Natural killer cell (primary cell): ENCODE measurements around the gene CHCHD3. TPM values are rescaled to one million over a fixed set of nuclear protein-coding genes. Genes with fewer than 3 reads are reported as not detected.
A peak's percentile ranks its signal among the peaks of the same experiment; 100 is the strongest.

Experiments used
- ATAC-seq, 3 donors: fragments of 150-1000 bp in 2 of 3; fragments of 200-7000 bp in 1 of 3; cut with Tn5 transposase; 1 replicate in 1 of 3; 2 replicates in 2 of 3; pipeline ENCODE4 v1.10.0; 2021; ENCODE audit warnings: mild to moderate bottlenecking in 2 of 3, moderate library complexity in 2 of 3
- DNase-seq, 2 donors: peaks; one replicate each; pipeline versions ENCODE4 v3.0.0 to v3.0.0-alpha.2; 2013 to 2021; ENCODE audit warnings: mixed read lengths in 1 of 2
- H3K27ac ChIP-seq: one replicate; pipeline ENCODE4 v1.5.1; 2013; ENCODE audit warnings: mild to moderate bottlenecking, low read length
- H3K27me3 ChIP-seq: one replicate; pipeline ENCODE4 v1.6.1; 2013; ENCODE audit warnings: low read length; ENCODE audit not compliant: control insufficient read depth, insufficient read depth
- H3K36me3 ChIP-seq: one replicate; pipeline ENCODE4 v1.6.1; 2013; ENCODE audit warnings: low read length; ENCODE audit not compliant: control insufficient read depth, insufficient read depth
- H3K4me1 ChIP-seq: one replicate; pipeline ENCODE4 v1.6.1; 2013; ENCODE audit warnings: low read length; ENCODE audit not compliant: control insufficient read depth, insufficient read depth
- H3K4me3 ChIP-seq: one replicate; pipeline ENCODE4 v1.5.1; 2013; ENCODE audit warnings: low read length
- H3K9me3 ChIP-seq: one replicate; pipeline ENCODE4 v1.6.1; 2013; ENCODE audit warnings: low read length; ENCODE audit not compliant: control insufficient read depth, insufficient read depth
- H3K27ac Mint-ChIP-seq, 2 donors: one replicate each; pipeline ENCODE4 v1.8.0; 2022; ENCODE audit warnings: mild to moderate bottlenecking in 2 of 2, mixed read lengths in 2 of 2, moderate library complexity in 1 of 2
- H3K27me3 Mint-ChIP-seq, 2 donors: one replicate each; pipeline ENCODE4 v1.8.0; 2022; ENCODE audit warnings: low read depth in 2 of 2, mixed read lengths in 2 of 2
- H3K36me3 Mint-ChIP-seq: one replicate; pipeline ENCODE4 v1.8.0; 2022; ENCODE audit warnings: mixed read lengths
- H3K4me1 Mint-ChIP-seq, 2 donors: one replicate each; pipeline ENCODE4 v1.8.0; 2022; ENCODE audit warnings: mixed read lengths in 2 of 2
- H3K4me3 Mint-ChIP-seq: one replicate; pipeline ENCODE4 v1.8.0; 2022; ENCODE audit warnings: mild to moderate bottlenecking, moderate library complexity, mixed read lengths
- H3K9me3 Mint-ChIP-seq, 2 donors: one replicate each; pipeline ENCODE4 v1.8.0; 2022; ENCODE audit warnings: mixed read lengths in 2 of 2
- WGBS: methylation state at CpG from one replicate; pipeline ENCODE4 v1.1.7; 2013; ENCODE audit warnings: missing lambda C conversion rate; ENCODE audit not compliant: insufficient coverage; 5-methylcytosine and 5-hydroxymethylcytosine counted together
- intact Hi-C: fragments of 100-400 bp; cut with micrococcal nuclease; formaldehyde crosslinking; loops from one replicate; pipeline ENCODE4 v1.14.2; 2022
- total RNA-seq, 4 donors: library from RNA; stranded (reverse); fragments of 120-200 nt in 1 of 4; gene quantifications; one replicate each; pipeline versions ENCODE4 v1.2.3 to v1.2.4, GENCODE V29; 2013 to 2022
- TF ChIP-seq, protein P1 (sequence below): fragments of 200-600 bp; IDR thresholded peaks from one replicate; pipeline ENCODE4 v1.8.0; 2022; ENCODE audit warnings: antibody characterized with exemption

The CHCHD3 gene
- total RNA-seq, 3 donors from 2014 or later (not counting 1 experiment from before 2014, with no cell fraction given), result 35.2 to 41.0 (median 35.9) TPM

DNA sequence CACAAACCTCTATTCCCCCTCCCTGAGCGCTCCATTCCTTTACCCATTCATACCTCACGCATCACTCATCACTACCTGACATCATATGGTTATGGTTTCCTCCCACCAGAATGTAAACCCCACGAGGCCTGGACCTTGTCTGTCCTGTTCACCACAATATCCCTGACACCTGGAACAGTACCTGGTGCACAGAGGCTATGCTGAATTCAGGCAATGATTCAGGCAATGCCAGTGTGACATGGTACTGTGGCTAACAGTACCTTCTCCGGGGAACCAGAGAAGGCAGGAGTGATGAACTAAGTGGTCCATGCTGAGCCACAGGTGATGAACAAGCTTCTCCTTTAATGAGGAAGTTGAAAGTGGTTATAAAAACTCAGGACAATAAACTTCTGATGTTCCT, 303.1 kb downstream of the CHCHD3 start:
- no peak for ATAC-seq
- no peaks in the 10 kb centered on the region for H3K9me3 Mint-ChIP-seq
- Histone ChIP-seq H3K4me1 (no peaks in the 10 kb centered on the region), H3K4me3 (no peak overlapping the region), H3K36me3 (no peaks in the 10 kb centered on the region), H3K27ac (no peak overlapping the region), H3K27me3 (no peaks in the 10 kb centered on the region), H3K9me3 (no peaks in the 10 kb centered on the region)
- peaks cover 10 to 24% of the 10 kb centered on the region in 2 donors for H3K4me1 Mint-ChIP-seq
- intact Hi-C loops, result no loop called here
- 66% methylated on average over 4 of the region's 4 CpGs for WGBS
- peaks cover 5% of the 10 kb centered on the region for H3K36me3 Mint-ChIP-seq
- peaks cover 0 to 5% of the 10 kb centered on the region in 2 donors for H3K27me3 Mint-ChIP-seq
- peak overlapping the region; percentile 17 for H3K4me3 Mint-ChIP-seq
- no peak for DNase-seq
- TF ChIP-seq, protein P1, sequence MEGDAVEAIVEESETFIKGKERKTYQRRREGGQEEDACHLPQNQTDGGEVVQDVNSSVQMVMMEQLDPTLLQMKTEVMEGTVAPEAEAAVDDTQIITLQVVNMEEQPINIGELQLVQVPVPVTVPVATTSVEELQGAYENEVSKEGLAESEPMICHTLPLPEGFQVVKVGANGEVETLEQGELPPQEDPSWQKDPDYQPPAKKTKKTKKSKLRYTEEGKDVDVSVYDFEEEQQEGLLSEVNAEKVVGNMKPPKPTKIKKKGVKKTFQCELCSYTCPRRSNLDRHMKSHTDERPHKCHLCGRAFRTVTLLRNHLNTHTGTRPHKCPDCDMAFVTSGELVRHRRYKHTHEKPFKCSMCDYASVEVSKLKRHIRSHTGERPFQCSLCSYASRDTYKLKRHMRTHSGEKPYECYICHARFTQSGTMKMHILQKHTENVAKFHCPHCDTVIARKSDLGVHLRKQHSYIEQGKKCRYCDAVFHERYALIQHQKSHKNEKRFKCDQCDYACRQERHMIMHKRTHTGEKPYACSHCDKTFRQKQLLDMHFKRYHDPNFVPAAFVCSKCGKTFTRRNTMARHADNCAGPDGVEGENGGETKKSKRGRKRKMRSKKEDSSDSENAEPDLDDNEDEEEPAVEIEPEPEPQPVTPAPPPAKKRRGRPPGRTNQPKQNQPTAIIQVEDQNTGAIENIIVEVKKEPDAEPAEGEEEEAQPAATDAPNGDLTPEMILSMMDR, result no peak
- no peak overlapping the region for H3K27ac Mint-ChIP-seq

DNA sequence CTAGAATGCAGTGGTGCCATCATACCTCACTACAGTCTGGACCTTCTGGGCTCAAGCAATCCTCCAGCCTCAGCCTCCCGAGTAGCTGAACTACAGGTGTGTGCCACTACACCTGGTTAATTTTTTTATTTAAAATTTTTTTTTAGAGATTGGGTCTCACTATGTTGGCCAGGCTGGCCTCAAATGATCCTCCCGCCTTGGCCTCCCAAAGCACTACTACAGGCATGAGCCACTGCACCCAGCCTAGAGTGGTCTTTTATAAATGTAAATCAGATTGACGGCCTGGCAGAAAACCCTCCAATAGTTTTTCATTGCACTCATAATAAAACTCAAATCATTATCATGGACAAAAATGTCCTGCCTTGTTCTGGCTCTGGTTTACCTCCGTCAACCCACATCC, 303.9 kb downstream of the CHCHD3 start:
- DNase-seq (no peak), ATAC-seq (peak in 1 of 3 donors; percentile 8)
- Histone ChIP-seq H3K36me3 (no peaks in the 10 kb centered on the region), H3K27me3 (no peaks in the 10 kb centered on the region), H3K27ac (no peak overlapping the region), H3K4me3 (no peak overlapping the region), H3K9me3 (no peaks in the 10 kb centered on the region), H3K4me1 (no peaks in the 10 kb centered on the region)
- Mint-ChIP-seq H3K27ac (no peak overlapping the region), H3K9me3 (no peaks in the 10 kb centered on the region), H3K4me3 (peak overlapping the region; percentile 43), H3K27me3 (peaks cover 0 to 5% of the 10 kb centered on the region in 2 donors), H3K36me3 (no peaks in the 10 kb centered on the region), H3K4me1 (peaks cover 10 to 24% of the 10 kb centered on the region in 2 donors)
- TF ChIP-seq, protein P1, result no peak
- intact Hi-C loops, result no loop called here
- 100% methylated on average over 3 of the region's 4 CpGs for WGBS

DNA sequence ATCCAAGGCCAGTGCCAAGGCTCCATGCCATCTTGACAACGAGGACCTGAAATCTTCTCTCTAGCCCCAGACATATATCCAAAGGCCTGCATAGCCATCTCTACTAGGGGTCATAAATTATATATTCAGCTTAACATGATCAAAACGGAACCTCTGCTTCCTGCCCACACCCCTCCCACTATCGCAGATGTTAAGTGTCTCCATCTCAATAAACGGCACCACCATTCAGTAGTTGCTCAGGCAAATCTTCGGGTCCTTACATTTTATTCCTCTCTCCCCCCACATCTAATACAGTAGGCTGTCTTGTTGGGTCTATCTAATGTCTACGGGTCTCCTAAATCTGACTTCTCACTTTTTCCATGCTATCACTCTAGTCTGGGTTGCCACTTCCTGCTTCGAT, 304.5 kb downstream of the CHCHD3 start:
- Mint-ChIP-seq H3K9me3 (no peaks in the 10 kb centered on the region), H3K27ac (no peak overlapping the region), H3K36me3 (no peaks in the 10 kb centered on the region), H3K27me3 (peaks cover 0 to 5% of the 10 kb centered on the region in 2 donors), H3K4me1 (peaks cover 10 to 24% of the 10 kb centered on the region in 2 donors), H3K4me3 (peak overlapping the region; percentile 43)
- WGBS, result 27% methylated on average over 7 of the region's 7 CpGs
- Histone ChIP-seq H3K9me3 (no peaks in the 10 kb centered on the region), H3K4me3 (no peak overlapping the region), H3K27ac (no peak overlapping the region), H3K4me1 (no peaks in the 10 kb centered on the region), H3K27me3 (no peaks in the 10 kb centered on the region), H3K36me3 (no peaks in the 10 kb centered on the region)
- TF ChIP-seq, protein P1, result no peak
- DNase-seq, result no peak
- peak in 1 of 3 donors; percentile 45 for ATAC-seq
- intact Hi-C loops, result no loop called here

DNA sequence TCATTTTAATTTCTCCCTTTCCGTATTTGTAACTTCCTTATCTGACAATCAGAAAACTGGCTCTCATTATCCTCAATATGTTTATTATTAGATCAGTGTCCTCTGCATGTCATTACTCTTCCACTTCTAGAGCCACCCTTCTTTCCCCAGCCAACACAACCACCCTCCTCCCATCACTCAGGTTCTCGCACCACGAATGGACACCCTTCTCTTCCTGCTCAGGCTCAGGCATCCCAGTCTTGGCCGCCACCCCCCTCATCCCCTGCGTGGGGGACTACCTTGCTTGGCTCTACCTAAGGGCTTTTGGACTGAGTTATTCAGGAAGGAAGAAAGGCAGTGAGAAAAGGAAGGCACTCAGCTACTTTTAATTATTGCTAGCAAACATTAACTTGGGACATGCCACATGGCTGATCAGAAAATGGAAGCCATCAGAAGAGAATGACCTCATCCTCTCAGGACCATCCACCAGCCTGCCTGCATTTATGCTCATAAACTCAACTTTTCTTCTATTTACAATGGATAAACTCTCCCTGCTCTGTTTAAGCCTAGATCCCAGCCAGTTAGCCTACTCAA, 305.8 kb downstream of the CHCHD3 start:
- no peaks in the 10 kb centered on the region for H3K9me3 ChIP-seq
- Mint-ChIP-seq H3K4me1 (peaks cover 10 to 24% of the 10 kb centered on the region in 2 donors), H3K36me3 (no peaks in the 10 kb centered on the region), H3K4me3 (no peak overlapping the region), H3K27ac (no peak overlapping the region), H3K27me3 (peaks cover 0 to 5% of the 10 kb centered on the region in 2 donors), H3K9me3 (no peaks in the 10 kb centered on the region)
- TF ChIP-seq, protein P1, result no peak
- WGBS, result 90% methylated on average over 4 of the region's 5 CpGs
- no peak for DNase-seq
- no peak for ATAC-seq
- H3K4me1 ChIP-seq, result no peaks in the 10 kb centered on the region
- intact Hi-C loops, result no loop called here
- H3K27ac ChIP-seq, result no peak overlapping the region
- no peaks in the 10 kb centered on the region for H3K36me3 ChIP-seq
- H3K27me3 ChIP-seq, result no peaks in the 10 kb centered on the region
- H3K4me3 ChIP-seq, result no peak overlapping the region
